Cortex of kidney (tissue), 1 donor: Measurements from ENCODE around the gene WDR86.

ENCODE experiments used
- DNase-seq: peaks from one replicate; lab custom pipeline; 2025; lab: John Stamatoyannopoulos, UW

The WDR86 gene

GRCh38 chr7:151439855-151440798 is 30.3 kb upstream of the WDR86 start, which contains the start of gene CRYGN:
CRYGN (minus strand) TSS chr7:151440141; CDS start chr7:151439917, 224 bp downstream.
- DNase-seq, result no peak

GRCh38 chr7:151438864-151439601 is 29.2 kb upstream of the WDR86 start:
- DNase-seq, result no peak

DNA sequence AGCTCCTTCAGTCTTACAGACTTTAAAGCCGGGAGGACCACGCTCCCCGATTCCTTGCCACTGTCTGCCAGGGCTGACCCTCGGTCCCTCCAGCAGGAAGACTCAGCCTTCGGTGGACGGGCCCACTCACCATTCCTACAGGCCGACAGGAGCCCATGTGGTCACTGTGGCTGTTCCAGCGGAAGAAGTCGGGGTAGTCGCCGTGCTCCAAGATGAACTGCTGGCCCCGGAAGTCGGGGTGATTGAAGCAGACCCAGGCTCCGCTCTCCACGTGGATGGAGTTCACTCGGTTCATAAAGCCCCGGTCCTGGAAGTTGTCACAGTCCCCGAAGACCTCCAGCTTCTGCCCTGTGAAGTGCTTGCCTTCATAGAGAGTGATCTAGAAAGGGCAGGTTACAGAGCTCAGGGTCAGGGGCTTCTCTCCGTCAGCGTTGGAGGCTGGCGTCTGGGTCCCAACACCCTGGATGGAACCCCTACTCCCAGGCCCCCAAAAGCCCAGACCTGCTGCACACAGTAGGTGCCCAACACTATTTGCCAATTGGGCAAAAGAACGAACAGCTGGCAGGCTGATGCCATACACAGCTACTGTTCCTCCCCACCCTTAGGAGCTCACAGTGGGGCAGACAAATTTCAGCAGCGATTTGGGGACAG is 28.2 kb upstream of the WDR86 start:
- DNase-seq, result no peak

DNA sequence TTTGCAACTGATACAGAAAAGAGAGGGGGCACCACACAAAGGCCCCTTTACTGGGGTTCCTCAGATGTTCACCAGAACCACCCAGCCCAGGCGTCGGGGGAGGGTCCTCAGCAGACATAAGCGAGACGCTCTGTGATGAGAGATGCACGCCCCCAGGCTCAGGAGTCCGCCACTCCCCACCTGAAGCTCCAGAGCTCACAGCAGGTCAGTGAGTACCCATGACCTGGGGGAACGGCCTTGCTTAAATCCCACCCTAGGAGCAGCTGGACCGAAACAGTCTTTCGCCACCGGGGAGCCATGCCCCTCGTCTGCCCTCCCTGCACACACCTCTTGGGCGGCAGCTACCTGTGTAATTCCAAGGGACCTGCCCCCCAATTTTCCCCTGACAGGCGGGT is 27.3 kb upstream of the WDR86 start:
- DNase-seq, result no peak

GRCh38 chr7:151436446-151437158 is 26.8 kb upstream of the WDR86 start:
- DNase-seq, result no peak

- no peak for DNase-seq
Measured at GRCh38 chr7:151435971-151436370, 26.1 kb upstream of the WDR86 start.

- no peak for DNase-seq
Measured at GRCh38 chr7:151435103-151435916, 25.5 kb upstream of the WDR86 start.

- no peak for DNase-seq
Measured at GRCh38 chr7:151434549-151434948, 24.7 kb upstream of the WDR86 start.

- DNase-seq, result no peak
Measured at GRCh38 chr7:151433721-151434400, 24.0 kb upstream of the WDR86 start.

DNA sequence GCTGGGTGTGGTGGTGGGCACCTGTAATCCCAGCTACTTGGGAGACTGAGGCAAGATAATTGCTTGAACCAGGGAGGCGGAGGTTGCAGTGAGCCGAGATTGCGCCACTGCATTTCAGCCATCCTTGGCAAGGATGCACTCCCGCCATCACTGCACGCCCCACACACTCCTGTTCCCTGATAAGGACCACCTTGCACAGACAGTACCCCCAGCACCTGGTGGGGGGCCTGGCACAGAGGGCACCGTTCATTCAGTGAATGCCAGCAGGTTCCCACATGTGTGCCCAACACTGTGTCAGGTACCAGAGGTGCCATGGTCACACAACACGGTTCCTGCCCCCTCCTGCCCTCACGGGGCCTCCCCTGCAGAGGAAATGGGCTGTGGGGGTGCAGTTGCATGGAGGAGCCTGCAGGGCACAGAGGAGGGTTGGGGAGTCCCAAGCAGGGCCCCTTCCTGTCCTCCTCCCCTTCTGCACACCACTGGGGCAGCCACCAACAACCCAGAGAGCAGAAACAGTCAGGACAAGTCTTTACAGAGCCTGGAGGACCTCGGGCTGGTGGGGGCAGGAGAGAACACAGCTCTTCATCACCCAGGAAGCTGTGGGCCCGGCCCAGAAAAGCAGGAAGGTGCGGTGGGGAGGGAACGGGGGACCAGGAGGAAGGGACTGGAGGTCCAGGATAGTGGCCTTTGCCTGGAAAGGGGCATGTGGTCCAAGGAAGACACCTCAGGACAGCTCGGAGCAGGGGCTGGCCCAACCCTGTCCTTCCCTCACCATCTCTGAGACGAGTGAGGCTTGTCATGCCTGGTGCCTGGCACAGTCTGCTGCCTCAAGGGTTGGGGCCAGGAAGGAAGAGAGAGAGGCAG is 23.1 kb upstream of the WDR86 start:
- no peak for DNase-seq

- DNase-seq, result no peak
Measured at GRCh38 chr7:151431768-151432311, 22.0 kb upstream of the WDR86 start.

DNA sequence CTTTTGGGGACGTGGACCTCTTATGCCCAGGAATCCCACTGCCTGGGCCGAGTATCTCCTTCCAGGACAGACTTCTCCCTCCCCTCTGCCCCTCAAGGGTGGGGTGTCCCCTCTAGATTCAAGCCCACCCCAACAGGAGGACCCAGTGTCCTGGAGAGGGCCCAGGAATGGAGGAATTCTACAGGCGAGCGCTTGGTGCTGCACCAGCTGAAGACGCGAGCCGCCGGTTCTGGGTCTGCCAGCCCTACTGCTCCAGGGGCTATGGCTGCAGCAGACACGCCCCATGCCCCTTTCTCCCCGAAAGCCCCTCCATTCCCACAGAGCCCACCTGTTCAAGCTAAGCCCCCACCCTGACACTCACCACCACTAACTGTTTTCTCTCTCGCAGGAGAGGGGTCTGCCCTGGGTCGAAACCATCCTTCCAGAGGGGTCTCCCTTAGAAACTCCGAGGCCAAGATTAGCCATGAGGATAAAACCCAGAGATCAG is 21.5 kb upstream of the WDR86 start:
- no peak for DNase-seq

GRCh38 chr7:151430391-151431205 is 20.8 kb upstream of the WDR86 start:
- no peak for DNase-seq

DNA sequence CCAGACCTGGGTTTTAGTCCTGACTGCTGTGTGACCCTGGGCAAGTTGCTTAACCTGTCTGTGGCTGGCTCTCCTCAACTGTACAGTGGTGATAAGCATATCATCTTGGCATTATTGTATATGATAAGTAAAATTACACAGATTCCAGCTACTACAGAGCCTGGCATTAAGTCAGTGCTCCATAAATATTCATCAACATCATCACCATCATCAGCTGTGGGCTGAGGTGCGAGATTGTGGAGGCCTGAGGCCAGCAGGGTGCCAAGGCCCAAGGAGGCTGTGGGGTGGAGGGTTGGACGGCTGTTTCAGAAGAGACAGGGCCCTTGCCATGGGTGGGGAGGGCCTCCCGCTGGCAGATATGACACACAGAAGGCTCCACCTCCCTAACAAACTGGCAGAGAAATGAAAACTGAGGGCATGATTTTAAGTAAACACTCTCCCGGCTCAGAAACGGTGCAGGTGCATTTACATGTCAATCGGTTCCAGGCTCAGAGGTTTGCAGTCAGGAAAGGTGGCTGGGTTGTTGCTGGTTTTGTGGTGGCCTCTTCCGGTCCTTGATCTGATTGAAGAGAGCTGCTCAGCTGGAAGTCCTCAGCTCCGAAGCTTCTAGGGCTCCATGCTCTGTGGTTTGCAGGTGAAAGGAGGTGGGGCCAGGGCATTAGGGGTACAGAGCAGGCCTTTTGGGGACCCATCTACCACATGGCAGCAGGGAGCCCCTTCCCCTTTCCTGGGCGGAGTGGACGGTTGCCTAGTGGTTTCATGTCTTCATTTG is 19.9 kb upstream of the WDR86 start:
- DNase-seq, result no peak

DNA sequence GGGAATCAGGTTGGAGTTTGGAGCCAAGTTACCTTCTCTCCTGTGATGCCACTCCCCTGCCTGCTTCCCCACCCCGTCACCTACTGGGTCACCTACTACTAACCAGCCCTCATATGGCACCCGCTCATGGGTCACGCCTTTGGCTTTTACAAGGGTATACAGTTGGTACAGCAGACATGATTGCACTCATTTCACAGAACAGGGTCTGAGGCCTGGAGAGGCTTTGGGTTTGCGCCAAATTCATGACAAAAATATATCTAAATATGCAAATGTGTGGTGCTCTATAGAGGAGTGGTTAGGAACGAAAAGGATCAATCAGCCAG is 19.4 kb upstream of the WDR86 start:
- DNase-seq, result no peak

DNA sequence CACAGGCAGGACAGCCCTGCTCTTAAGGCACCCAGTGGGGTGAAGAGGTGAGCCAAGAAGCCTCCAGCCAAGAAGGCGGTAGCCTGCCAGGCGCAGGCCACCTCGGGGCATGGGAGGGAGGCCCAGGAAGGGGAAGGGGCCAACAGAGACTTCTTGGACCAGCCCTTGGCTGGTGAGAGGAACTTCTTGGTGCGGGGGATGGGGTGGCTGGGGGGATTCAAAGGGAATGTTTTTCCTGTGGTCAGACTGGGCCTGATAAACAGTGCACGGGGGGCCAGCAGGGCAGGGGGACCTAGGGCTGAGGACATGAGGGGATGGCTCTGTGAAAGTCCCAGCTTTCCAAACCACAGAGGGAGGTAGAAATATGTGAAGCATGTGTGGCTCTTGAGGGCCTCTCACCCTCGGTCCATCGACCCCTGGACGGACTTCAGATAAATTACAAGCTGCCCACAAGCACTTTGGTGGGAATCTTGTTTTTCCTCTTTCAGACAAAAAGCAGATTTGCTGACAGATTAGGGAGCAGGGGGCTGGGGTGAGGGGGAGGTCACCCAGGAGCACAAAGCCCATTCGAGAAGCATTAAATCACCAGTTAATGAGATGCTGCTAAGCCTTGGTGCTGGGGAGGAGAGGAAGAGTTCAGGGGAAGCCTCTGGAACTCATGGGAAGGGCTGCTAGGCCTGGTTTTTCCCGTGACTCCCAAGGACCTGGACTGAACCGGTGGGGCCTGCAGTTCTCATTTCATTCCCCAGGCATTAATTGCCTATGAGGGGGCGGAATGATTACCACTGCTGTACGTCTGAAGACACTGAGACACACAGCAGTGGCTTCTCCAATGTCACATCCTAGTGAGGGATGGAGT is 18.8 kb upstream of the WDR86 start:
- no peak for DNase-seq
